Neural cell (in vitro differentiated cells): ENCODE data around the gene TPPP. TPM values are rescaled to one million over a fixed set of nuclear protein-coding genes. Genes with fewer than 3 reads are reported as not detected.

Experiments used
- H2AFZ ChIP-seq: fragments of 200-600, 300-800 bp; sonication (generic), shearing (Covaris generic); 2 replicates; pipeline ENCODE4 v1.6.0; 2014; ENCODE audit warnings: low read depth, mild to moderate bottlenecking, antibody characterized with exemption, low read length, moderate library complexity
- H3F3A ChIP-seq: fragments of 200-600 bp; shearing (Covaris generic); 2 replicates; pipeline ENCODE4 v1.6.1; 2016; ENCODE audit warnings: mild to moderate bottlenecking, moderate library complexity, mixed read lengths, antibody characterized with exemption, low read length; ENCODE audit not compliant: insufficient read depth, poor library complexity, severe bottlenecking
- H3K27ac ChIP-seq: fragments of 200-600, 300-800 bp; sonication (generic), shearing (Covaris generic); 2 replicates; pipeline ENCODE4 v1.5.1; 2014; ENCODE audit warnings: mild to moderate bottlenecking, low read length, moderate library complexity
- H3K27me3 ChIP-seq: fragments of 300-800, 200-600 bp; sonication (generic), shearing (Covaris generic); 2 replicates; pipeline ENCODE4 v1.6.0; 2014; ENCODE audit warnings: mild to moderate bottlenecking, low read depth, low read length, moderate library complexity; ENCODE audit not compliant: insufficient read depth
- H3K36me3 ChIP-seq: fragments of 300-800, 200-600 bp; sonication (generic), shearing (Covaris generic); 2 replicates; pipeline ENCODE4 v1.5.1; 2014; ENCODE audit warnings: mild to moderate bottlenecking, antibody characterized with exemption, low read length, moderate library complexity; ENCODE audit not compliant: insufficient read depth
- H3K4me2 ChIP-seq: fragments of 300-800, 200-600 bp; sonication (generic), shearing (Covaris generic); 2 replicates; pipeline ENCODE4 v1.6.0; 2014; ENCODE audit warnings: mild to moderate bottlenecking, low read length
- H3K4me3 ChIP-seq: fragments of 300-800, 200-600 bp; sonication (generic), shearing (Covaris generic); 2 replicates; pipeline ENCODE4 v1.5.1; 2014; ENCODE audit warnings: mild to moderate bottlenecking, low read length, moderate library complexity
- H3K79me2 ChIP-seq: fragments of 200-600 bp; shearing (Covaris generic); replicated peaks from 2 replicates; pipeline ENCODE4 v1.6.0; 2014; ENCODE audit warnings: mild to moderate bottlenecking, low read length, moderate library complexity; ENCODE audit not compliant: insufficient read depth
- H3K9ac ChIP-seq: fragments of 300-800, 200-600 bp; sonication (generic), shearing (Covaris generic); 2 replicates; pipeline ENCODE4 v1.6.1; 2016; ENCODE audit warnings: mild to moderate bottlenecking, low read length, mixed read lengths
- H3K9me2 ChIP-seq: fragments of 200-600 bp; shearing (Covaris generic); 2 replicates; pipeline ENCODE4 v1.6.1; 2016; ENCODE audit warnings: mild to moderate bottlenecking, low read length, mixed read lengths; ENCODE audit not compliant: insufficient read depth
- H3K9me3 ChIP-seq: fragments of 200-600, 300-800 bp; sonication (generic), shearing (Covaris generic); 2 replicates; pipeline ENCODE4 v1.6.1; 2016; ENCODE audit warnings: mild to moderate bottlenecking, mixed run types, low read length, moderate library complexity, mixed read lengths
- H4K20me1 ChIP-seq: fragments of 200-600 bp; shearing (Covaris generic); 2 replicates; pipeline ENCODE4 v1.6.1; 2016; ENCODE audit warnings: mild to moderate bottlenecking, mixed run types; ENCODE audit not compliant: insufficient read depth
- EP300 ChIP-seq: fragments of 450-650 bp; conservative IDR thresholded peaks from 2 replicates; pipeline ENCODE4 v1.6.1; 2014; ENCODE audit warnings: antibody characterized with exemption, mild to moderate bottlenecking, moderate library complexity; ENCODE audit not compliant: poor library complexity, severe bottlenecking
- EZH2 ChIP-seq: fragments of 200-600, 300-800 bp; shearing (Covaris generic), sonication (generic); IDR thresholded peaks from 2 replicates; pipeline ENCODE4 v1.6.1; 2014; ENCODE audit warnings: antibody characterized with exemption, low read length, borderline replicate concordance, mild to moderate bottlenecking; ENCODE audit not compliant: insufficient read depth, poor library complexity, severe bottlenecking
- MXI1 ChIP-seq: fragments of 450-650 bp; conservative IDR thresholded peaks from 2 replicates; pipeline ENCODE4 v1.6.1; 2014; ENCODE audit warnings: antibody characterized with exemption, mild to moderate bottlenecking; ENCODE audit not compliant: poor library complexity, severe bottlenecking
- POLR2AphosphoS5 ChIP-seq: IDR thresholded peaks from 2 replicates; pipeline ENCODE4 v1.6.1; 2012
- RAD21 ChIP-seq: fragments of 450-650 bp; conservative IDR thresholded peaks from 2 replicates; pipeline ENCODE4 v1.6.1; 2014; ENCODE audit warnings: antibody characterized with exemption, mild to moderate bottlenecking, moderate library complexity
- SMC3 ChIP-seq: fragments of 450-650 bp; conservative IDR thresholded peaks from 2 replicates; pipeline ENCODE4 v1.6.1; 2014; ENCODE audit warnings: antibody characterized with exemption, mild to moderate bottlenecking, moderate library complexity; ENCODE audit not compliant: poor library complexity
- TAF1 ChIP-seq: IDR thresholded peaks from 2 replicates; pipeline ENCODE4 v1.6.1; 2012; ENCODE audit warnings: low read depth
- polyA plus RNA-seq: library from polyadenylated mRNA; depleted of rRNA; stranded (reverse); fragments of >200 nt; gene quantifications from 2 replicates; pipeline ENCODE4 v1.2.3, GENCODE V29; 2014
- TF ChIP-seq, protein P1 (sequence below): fragments of 450-650 bp; IDR thresholded peaks from 2 replicates; pipeline ENCODE4 v1.5.1; 2014; ENCODE audit warnings: antibody characterized with exemption, mild to moderate bottlenecking, moderate library complexity; ENCODE audit not compliant: poor library complexity, severe bottlenecking
- TF ChIP-seq, protein P2 (sequence below): IDR thresholded peaks from 2 replicates; pipeline ENCODE4 v1.6.1; 2012; ENCODE audit warnings: borderline replicate concordance

The TPPP gene
- polyA plus RNA-seq, 1 donor from 2014 or later: 9.9 TPM

DNA sequence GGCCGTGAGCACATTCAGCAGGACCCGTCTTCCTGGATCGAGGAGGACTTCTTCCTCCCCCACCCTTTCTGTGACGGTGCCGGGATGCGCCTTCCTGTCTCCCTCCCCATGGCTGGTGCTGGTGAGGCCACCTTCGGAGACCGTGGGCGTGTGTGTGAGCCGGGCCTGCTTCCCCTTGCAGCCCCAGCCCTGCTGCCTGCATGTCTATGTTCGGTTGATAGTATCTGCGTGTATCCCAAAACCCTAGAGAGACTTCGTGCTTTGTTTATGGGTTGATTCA lies 68.3 kb downstream of the TPPP start:
- Histone ChIP-seq H3K9me3 (no peaks in the 10 kb centered on the region), H3F3A (no peaks in the 10 kb centered on the region), H3K27ac (no peak overlapping the region), H4K20me1 (no peaks in the 10 kb centered on the region), H3K9ac (no peak overlapping the region), H3K4me2 (no peak overlapping the region), H2AFZ (no peak overlapping the region), H3K36me3 (no peaks in the 10 kb centered on the region), H3K79me2 (no peaks in the 10 kb centered on the region), H3K4me3 (no peak overlapping the region), H3K9me2 (no peaks in the 10 kb centered on the region), H3K27me3 (no peaks in the 10 kb centered on the region)
- TF ChIP-seq, protein P1, sequence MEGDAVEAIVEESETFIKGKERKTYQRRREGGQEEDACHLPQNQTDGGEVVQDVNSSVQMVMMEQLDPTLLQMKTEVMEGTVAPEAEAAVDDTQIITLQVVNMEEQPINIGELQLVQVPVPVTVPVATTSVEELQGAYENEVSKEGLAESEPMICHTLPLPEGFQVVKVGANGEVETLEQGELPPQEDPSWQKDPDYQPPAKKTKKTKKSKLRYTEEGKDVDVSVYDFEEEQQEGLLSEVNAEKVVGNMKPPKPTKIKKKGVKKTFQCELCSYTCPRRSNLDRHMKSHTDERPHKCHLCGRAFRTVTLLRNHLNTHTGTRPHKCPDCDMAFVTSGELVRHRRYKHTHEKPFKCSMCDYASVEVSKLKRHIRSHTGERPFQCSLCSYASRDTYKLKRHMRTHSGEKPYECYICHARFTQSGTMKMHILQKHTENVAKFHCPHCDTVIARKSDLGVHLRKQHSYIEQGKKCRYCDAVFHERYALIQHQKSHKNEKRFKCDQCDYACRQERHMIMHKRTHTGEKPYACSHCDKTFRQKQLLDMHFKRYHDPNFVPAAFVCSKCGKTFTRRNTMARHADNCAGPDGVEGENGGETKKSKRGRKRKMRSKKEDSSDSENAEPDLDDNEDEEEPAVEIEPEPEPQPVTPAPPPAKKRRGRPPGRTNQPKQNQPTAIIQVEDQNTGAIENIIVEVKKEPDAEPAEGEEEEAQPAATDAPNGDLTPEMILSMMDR: no peak
- TF ChIP-seq, protein P2, sequence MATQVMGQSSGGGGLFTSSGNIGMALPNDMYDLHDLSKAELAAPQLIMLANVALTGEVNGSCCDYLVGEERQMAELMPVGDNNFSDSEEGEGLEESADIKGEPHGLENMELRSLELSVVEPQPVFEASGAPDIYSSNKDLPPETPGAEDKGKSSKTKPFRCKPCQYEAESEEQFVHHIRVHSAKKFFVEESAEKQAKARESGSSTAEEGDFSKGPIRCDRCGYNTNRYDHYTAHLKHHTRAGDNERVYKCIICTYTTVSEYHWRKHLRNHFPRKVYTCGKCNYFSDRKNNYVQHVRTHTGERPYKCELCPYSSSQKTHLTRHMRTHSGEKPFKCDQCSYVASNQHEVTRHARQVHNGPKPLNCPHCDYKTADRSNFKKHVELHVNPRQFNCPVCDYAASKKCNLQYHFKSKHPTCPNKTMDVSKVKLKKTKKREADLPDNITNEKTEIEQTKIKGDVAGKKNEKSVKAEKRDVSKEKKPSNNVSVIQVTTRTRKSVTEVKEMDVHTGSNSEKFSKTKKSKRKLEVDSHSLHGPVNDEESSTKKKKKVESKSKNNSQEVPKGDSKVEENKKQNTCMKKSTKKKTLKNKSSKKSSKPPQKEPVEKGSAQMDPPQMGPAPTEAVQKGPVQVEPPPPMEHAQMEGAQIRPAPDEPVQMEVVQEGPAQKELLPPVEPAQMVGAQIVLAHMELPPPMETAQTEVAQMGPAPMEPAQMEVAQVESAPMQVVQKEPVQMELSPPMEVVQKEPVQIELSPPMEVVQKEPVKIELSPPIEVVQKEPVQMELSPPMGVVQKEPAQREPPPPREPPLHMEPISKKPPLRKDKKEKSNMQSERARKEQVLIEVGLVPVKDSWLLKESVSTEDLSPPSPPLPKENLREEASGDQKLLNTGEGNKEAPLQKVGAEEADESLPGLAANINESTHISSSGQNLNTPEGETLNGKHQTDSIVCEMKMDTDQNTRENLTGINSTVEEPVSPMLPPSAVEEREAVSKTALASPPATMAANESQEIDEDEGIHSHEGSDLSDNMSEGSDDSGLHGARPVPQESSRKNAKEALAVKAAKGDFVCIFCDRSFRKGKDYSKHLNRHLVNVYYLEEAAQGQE: no peak
- TF ChIP-seq SMC3: no peak
- no peak for TF ChIP-seq MXI1
- TF ChIP-seq POLR2AphosphoS5: no peak

- H4K20me1 ChIP-seq: no peaks in the 10 kb centered on the region
- H3K79me2 ChIP-seq: no peaks in the 10 kb centered on the region
- H3K36me3 ChIP-seq: no peaks in the 10 kb centered on the region
- no peak overlapping the region for H3K9ac ChIP-seq
- no peaks in the 10 kb centered on the region for H3K27me3 ChIP-seq
- no peak overlapping the region for H3K4me2 ChIP-seq
- no peak overlapping the region for H3K27ac ChIP-seq
- H3K4me3 ChIP-seq: no peak overlapping the region
- H2AFZ ChIP-seq: no peak overlapping the region
- no peaks in the 10 kb centered on the region for H3K9me3 ChIP-seq
- no peaks in the 10 kb centered on the region for H3F3A ChIP-seq
- no peak for TF ChIP-seq RAD21
- TF ChIP-seq SMC3: no peak
- TF ChIP-seq, protein P2: no peak
- TF ChIP-seq POLR2AphosphoS5: no peak
- no peak for TF ChIP-seq EP300
- TF ChIP-seq, protein P1: no peak
- TF ChIP-seq MXI1: no peak
- no peak for TF ChIP-seq EZH2
- TF ChIP-seq TAF1: no peak
- H3K9me2 ChIP-seq: no peaks in the 10 kb centered on the region
These were observed 68.8 kb downstream of the TPPP start for GRCh38 chr5:624118-624950.
